MM.1S (cell line): Measurements from ENCODE around the gene COBL.

ENCODE experiments used
- DNase-seq: peaks from one replicate; pipeline ENCODE4 v3.0.0-alpha.2; 2015
- H2AFZ ChIP-seq: fragments of 300-600 bp; sonication (generic); 2 replicates; pipeline ENCODE4 v1.6.0; 2016; ENCODE audit warnings: antibody characterized with exemption, low read length
- H3F3A ChIP-seq: fragments of 300-600 bp; sonication (generic); 2 replicates; pipeline ENCODE4 v1.6.1; 2016; ENCODE audit warnings: mild to moderate bottlenecking, antibody characterized with exemption, low read length, moderate library complexity, mixed read lengths; ENCODE audit not compliant: insufficient read depth
- H3K27ac ChIP-seq: fragments of 300-600 bp; sonication (generic); 2 replicates; pipeline ENCODE4 v1.5.1; 2016; ENCODE audit warnings: mild to moderate bottlenecking, low read length
- H3K27me3 ChIP-seq: fragments of 300-600 bp; sonication (generic); replicated peaks from 2 replicates; pipeline ENCODE4 v1.6.0; 2016; ENCODE audit warnings: low read length; ENCODE audit not compliant: insufficient read depth
- H3K36me3 ChIP-seq: fragments of 300-600 bp; sonication (generic); replicated peaks from 2 replicates; pipeline ENCODE4 v1.6.1; 2016; ENCODE audit warnings: mild to moderate bottlenecking, low read length, mixed read lengths; ENCODE audit not compliant: insufficient read depth
- H3K4me1 ChIP-seq: fragments of 300-600 bp; sonication (generic); 2 replicates; pipeline ENCODE4 v1.6.1; 2016; ENCODE audit warnings: low read length, mixed read lengths
- H3K4me2 ChIP-seq: fragments of 300-600 bp; sonication (generic); 2 replicates; pipeline ENCODE4 v1.6.0; 2016; ENCODE audit warnings: low read depth, low read length
- H3K4me3 ChIP-seq: fragments of 300-600 bp; sonication (generic); 2 replicates; pipeline ENCODE4 v1.5.1; 2016; ENCODE audit warnings: low read length, mixed read lengths
- H3K79me2 ChIP-seq: fragments of 300-600 bp; sonication (generic); 2 replicates; pipeline ENCODE4 v1.6.1; 2016; ENCODE audit warnings: mixed run types, low read length, mixed read lengths
- H3K9ac ChIP-seq: fragments of 300-600 bp; sonication (generic); 2 replicates; pipeline ENCODE4 v1.6.1; 2016; ENCODE audit warnings: low read length, mixed read lengths
- H3K9me2 ChIP-seq: fragments of 300-600 bp; sonication (generic); replicated peaks from 2 replicates; pipeline ENCODE4 v1.6.1; 2016; ENCODE audit warnings: mild to moderate bottlenecking, low read length, mixed read lengths; ENCODE audit not compliant: insufficient read depth
- H3K9me3 ChIP-seq: fragments of 300-600 bp; sonication (generic); replicated peaks from 2 replicates; pipeline ENCODE4 v1.6.1; 2016; ENCODE audit warnings: mild to moderate bottlenecking, low read length, mixed read lengths; ENCODE audit not compliant: insufficient read depth
- H4K20me1 ChIP-seq: fragments of 300-600 bp; sonication (generic); 2 replicates; pipeline ENCODE4 v1.6.1; 2016; ENCODE audit warnings: mild to moderate bottlenecking, low read length, moderate library complexity, mixed read lengths; ENCODE audit not compliant: insufficient read depth
- CTCF ChIP-seq: fragments of 300-600 bp; sonication (generic); IDR thresholded peaks from 2 replicates; pipeline ENCODE4 v1.5.1; 2016; ENCODE audit warnings: antibody characterized with exemption, low read length, mixed read lengths
- EZH2 ChIP-seq: fragments of 300-600 bp; sonication (generic); optimal IDR thresholded peaks from 2 replicates; pipeline ENCODE3; 2017; ENCODE audit warnings: low read depth, mild to moderate bottlenecking, antibody characterized with exemption, low read length, mixed read lengths
- EZH2phosphoT487 ChIP-seq: fragments of 300-600 bp; sonication (generic); IDR thresholded peaks from 2 replicates; pipeline ENCODE4 v1.6.1; 2018; ENCODE audit warnings: antibody characterized with exemption, low read length

COBL gene

GRCh38 chr7:51315393-51316261, 982 bp downstream of the COBL start:
- no peaks in the 10 kb centered on the region for H3K27me3 ChIP-seq
- H2AFZ ChIP-seq, result no peak overlapping the region
- H3K4me2 ChIP-seq, result peak overlapping the region; percentile 39; the same call in 1 of the 2 replicates
- no peaks in the 10 kb centered on the region for H3K79me2 ChIP-seq
- TF ChIP-seq CTCF (no peak), EZH2phosphoT487 (no peak), EZH2 (no peak)
- no peaks in the 10 kb centered on the region for H3K9me2 ChIP-seq
- no peaks in the 10 kb centered on the region for H3K9me3 ChIP-seq
- H3K4me1 ChIP-seq, result no peaks in the 10 kb centered on the region
- H3K9ac ChIP-seq, result no peak overlapping the region
- no peak overlapping the region for H3K27ac ChIP-seq
- no peaks in the 10 kb centered on the region for H3K36me3 ChIP-seq
- no peaks in the 10 kb centered on the region for H3F3A ChIP-seq
- 0 out of 2 replicates have a peak overlapping the region, but pooled peaks have one; percentile 29 for H3K4me3 ChIP-seq
- no peak for DNase-seq
- H4K20me1 ChIP-seq, result no peaks in the 10 kb centered on the region

GRCh38 chr7:51314726-51315125, 1.9 kb downstream of the COBL start:
- H3K79me2 ChIP-seq, result no peaks in the 10 kb centered on the region
- no peaks in the 10 kb centered on the region for H3K9me2 ChIP-seq
- DNase-seq, result no peak
- H3K27ac ChIP-seq, result no peak overlapping the region
- no peak overlapping the region for H3K4me3 ChIP-seq
- H3K4me1 ChIP-seq, result no peaks in the 10 kb centered on the region
- no peaks in the 10 kb centered on the region for H3K27me3 ChIP-seq
- no peaks in the 10 kb centered on the region for H3K36me3 ChIP-seq
- no peak overlapping the region for H3K9ac ChIP-seq
- H4K20me1 ChIP-seq, result no peaks in the 10 kb centered on the region
- no peaks in the 10 kb centered on the region for H3F3A ChIP-seq
- H3K4me2 ChIP-seq, result no peak overlapping the region
- H2AFZ ChIP-seq, result no peak overlapping the region
- TF ChIP-seq EZH2, result no peak
- no peak for TF ChIP-seq CTCF
- TF ChIP-seq EZH2phosphoT487, result no peak
- no peaks in the 10 kb centered on the region for H3K9me3 ChIP-seq

GRCh38 chr7:51313738-51314425, 2.7 kb downstream of the COBL start:
- Histone ChIP-seq H3K4me3 (no peak overlapping the region), H3K27me3 (no peaks in the 10 kb centered on the region), H3F3A (no peaks in the 10 kb centered on the region), H4K20me1 (no peaks in the 10 kb centered on the region), H3K79me2 (no peaks in the 10 kb centered on the region), H3K36me3 (no peaks in the 10 kb centered on the region), H3K4me1 (no peaks in the 10 kb centered on the region), H3K4me2 (no peak overlapping the region), H3K27ac (no peak overlapping the region), H3K9ac (no peak overlapping the region), H2AFZ (no peak overlapping the region), H3K9me3 (no peaks in the 10 kb centered on the region), H3K9me2 (no peaks in the 10 kb centered on the region)
- TF ChIP-seq EZH2 (no peak), EZH2phosphoT487 (no peak), CTCF (no peak)
- DNase-seq, result no peak
